Activated CD4-positive, alpha-beta T cell treated with anti-CD3 and anti-CD28 coated beads for 48 hours (primary cell): ENCODE measurements around the gene PHF20.
"Not testable (repeated sequence)": the region's sequence is repeated elsewhere in the genome, so short reads cannot be mapped to it uniquely, and the experiment has no call there.

Source experiments
- DNase-seq: peaks from one replicate; pipeline ENCODE4 v3.0.0-alpha.2; 2020

PHF20 gene

DNA sequence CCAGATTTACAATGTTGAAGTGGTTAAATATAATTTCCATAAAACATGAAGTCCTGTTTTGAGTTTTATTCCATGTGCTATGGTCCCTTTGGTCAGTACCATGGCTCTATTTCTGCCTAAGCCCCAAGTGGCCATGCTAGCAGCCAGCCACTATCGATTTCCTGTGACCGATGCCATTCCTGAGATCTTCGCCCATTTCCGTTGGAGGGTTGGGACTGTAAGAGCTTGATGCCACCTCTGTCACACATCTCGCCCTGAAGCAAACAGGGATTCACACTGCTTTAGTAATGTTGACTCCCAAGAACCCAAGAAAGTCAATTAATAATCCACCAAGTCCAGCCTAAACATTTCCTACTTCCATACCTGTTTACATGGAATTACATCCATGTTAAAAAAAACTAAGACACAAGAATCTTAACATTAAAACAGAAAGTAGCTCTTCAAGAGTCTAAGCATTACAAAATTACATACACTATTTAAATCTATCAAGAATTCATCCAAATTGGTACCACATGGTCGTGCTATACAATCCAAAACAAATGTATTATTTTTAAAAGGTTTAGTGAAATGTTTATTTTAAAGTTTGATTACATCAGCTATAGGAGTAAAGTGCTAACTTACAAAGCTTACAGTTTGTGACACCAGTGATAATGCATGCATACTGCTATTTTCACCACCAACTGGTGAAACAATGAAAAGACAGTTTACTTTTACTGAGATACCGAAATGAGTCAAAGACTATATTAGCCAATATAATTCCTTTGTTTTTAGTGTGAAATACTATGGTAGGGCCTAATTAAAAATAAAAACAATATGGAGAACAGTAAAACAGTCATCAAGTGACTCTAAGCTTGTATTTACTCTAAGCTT is 32.3 kb upstream of the PHF20 start:
- DNase-seq, result no peak

DNA sequence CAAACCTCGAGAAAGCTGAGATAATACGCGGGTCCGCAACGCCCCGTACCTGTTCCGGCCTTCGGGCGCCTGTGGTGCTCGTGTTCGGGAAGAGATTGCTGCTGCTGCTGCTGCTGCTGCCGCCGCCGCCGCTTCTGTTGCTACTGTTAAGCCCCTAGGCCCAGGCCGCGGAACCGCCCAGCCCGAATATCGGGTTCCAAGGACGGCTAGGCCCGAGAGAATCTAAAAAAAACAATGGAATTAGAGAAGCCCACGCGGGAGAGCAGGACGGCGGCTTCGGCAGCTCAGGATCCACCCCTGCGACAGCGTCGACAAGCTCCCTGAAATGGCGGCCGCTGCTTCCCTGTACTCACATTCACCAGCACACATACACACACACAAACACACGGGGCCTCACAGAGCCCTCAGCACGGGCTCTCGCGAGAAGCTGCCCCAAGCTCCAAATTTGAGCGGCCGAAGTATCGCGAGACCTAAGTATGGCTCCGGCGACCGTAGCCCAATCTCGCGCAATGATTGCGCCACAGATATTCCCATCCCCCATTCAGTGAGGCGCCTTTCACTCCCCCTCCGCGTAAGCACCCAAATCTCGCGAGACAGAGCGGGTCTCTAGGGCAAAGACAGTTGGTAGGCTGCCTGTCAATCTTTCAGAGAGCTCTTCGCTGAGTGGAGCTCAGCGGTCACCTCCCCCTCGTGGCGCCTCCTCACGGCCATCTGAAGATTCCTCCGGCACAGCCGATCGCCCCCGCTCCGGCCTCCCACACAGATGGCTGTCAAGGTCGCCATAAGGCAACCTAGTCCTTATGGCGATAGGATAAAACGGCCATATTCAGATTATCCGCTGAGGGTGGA is 29.7 kb upstream of the PHF20 start, which contains the start of gene RBM39:
RBM39 (minus strand) TSS at position 369 of the 849 bp plus-strand sequence. CDS start 1,386 bp downstream, outside the sequence.
- peak; percentile 100 for DNase-seq

GRCh38 chr20:35742741-35743523 is 28.9 kb upstream of the PHF20 start:
- no peak for DNase-seq

- DNase-seq, result no peak
Measured at GRCh38 chr20:35743693-35744491, 27.9 kb upstream of the PHF20 start.

DNA sequence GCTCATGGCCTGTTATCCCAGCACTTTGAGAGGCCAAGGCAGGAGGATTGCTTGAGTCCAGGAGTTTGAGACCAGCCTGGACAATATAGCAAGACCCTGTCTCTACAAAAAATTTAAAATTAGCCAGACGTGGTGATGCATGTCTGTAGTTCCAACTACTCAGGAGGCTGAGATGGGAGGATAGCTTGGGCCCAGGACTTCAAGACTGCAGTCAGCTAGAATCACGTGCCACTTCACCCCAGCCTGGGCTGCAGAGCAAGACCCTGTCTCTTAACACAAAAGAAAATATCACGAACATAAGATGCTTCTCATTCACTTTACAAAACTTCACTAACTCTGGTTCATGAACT is 27.3 kb upstream of the PHF20 start:
- not testable (repeated sequence) for DNase-seq

DNA sequence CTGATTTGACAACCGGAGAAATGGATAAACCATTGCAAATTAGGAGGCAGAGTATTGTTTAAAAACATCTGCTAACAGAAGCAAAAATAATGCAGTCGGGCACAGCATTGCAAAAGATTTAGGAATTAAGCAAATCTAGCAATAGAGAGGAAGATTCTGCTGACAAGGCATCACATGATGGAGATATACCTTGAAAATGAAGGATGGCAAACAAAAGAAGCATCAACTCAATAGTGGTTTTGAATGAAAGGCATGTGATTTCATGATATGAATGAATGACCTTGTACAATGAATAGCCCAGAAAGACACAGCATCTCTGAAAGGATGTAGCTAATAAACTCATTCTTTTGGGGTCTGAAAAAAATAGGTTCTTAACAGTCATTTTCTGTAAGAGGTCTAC is 21.2 kb upstream of the PHF20 start:
- no peak for DNase-seq

DNA sequence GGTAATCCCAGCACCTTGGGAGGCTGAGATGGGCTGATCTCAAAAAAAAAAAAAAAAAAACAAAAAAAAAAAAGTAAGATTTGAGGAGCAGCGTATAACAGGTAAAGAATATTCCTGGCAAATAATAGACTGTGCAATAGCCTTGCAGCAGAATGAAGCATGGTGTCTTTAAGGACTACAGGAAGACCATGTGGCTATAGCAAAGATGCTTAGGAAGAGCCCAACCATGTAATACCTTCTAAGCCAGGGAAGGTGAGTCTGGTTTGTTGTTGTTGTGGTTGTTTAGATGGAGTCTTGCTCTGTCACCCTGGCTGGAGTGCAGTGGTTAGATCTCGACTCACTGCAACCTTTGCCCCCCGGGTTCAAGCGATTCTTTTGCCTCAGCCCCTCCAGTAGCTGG is 15.4 kb upstream of the PHF20 start:
- DNase-seq, result no peak

DNA sequence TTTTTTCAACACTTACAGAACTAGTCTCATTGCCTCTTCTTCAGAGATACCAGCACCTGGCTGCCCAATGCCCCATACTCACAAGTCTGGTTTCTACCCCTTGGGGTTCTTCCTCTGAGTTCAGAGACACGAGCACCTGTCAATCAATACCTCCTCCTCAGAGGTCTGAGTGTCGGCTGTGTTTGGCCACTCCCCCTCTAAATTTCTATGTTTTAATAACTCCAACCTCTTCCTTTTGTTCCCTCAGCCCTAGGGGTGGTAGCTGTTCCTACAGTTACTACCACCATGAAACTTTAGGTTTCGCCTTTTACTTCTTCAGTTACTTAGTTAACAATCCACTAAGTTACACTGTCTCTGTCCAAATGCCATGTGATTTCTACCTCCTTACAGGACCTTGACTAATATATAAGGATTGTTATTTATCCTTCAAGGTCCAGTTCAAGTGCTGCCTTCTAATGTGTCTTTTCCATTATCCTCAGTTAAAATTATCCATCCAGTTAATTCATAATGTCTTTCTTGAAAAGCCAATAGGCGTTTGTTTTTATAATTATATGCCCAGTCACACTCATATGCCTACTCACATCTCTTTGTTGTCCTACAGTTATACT is 14.6 kb upstream of the PHF20 start:
- no peak for DNase-seq

- DNase-seq, result not testable (repeated sequence)
Measured at GRCh38 chr20:35761548-35761947, 10.3 kb upstream of the PHF20 start.

- no peak for DNase-seq
Measured at GRCh38 chr20:35762461-35762860, 9.4 kb upstream of the PHF20 start.

DNA sequence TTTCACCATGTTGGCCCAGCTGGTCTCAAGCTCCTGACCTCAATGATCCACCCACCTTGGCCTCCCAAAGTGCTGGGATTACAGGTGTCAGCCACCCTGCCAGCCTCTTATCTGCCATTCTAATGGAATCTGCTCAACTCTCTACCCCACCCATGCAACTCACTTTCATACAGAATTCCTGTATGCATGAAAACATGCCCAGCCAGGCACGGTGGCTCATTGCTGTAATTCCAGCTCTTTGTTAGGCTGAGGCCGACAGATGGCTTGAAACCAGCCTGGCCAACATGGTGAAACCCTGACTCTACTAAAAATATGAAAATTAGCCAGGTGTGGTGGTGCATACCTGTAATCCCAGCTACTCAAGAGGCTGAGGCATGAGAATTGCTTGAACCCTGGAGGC is 6.9 kb upstream of the PHF20 start:
- DNase-seq, result not testable (repeated sequence)

DNA sequence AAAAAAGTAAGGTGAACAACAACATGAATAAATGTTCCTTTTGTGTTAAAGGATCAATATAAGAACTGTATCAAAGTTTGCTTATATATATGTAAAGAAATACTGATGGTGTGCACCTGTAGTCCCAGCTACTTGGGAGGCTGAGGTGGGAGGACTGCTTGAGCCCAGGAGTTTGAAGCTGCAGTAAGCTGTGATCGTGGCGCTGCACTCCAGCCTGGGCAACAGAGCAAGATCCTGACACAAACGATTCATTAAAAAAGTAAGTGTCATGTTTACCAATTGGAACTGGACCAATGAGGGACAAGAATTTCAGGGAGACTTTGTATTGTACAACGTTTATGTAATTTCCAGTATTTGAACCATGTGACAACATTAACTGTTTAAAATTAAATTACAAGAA is 5.0 kb upstream of the PHF20 start:
- no peak for DNase-seq

GRCh38 chr20:35767683-35768481 is 3.9 kb upstream of the PHF20 start:
- peak; percentile 57 for DNase-seq

DNA sequence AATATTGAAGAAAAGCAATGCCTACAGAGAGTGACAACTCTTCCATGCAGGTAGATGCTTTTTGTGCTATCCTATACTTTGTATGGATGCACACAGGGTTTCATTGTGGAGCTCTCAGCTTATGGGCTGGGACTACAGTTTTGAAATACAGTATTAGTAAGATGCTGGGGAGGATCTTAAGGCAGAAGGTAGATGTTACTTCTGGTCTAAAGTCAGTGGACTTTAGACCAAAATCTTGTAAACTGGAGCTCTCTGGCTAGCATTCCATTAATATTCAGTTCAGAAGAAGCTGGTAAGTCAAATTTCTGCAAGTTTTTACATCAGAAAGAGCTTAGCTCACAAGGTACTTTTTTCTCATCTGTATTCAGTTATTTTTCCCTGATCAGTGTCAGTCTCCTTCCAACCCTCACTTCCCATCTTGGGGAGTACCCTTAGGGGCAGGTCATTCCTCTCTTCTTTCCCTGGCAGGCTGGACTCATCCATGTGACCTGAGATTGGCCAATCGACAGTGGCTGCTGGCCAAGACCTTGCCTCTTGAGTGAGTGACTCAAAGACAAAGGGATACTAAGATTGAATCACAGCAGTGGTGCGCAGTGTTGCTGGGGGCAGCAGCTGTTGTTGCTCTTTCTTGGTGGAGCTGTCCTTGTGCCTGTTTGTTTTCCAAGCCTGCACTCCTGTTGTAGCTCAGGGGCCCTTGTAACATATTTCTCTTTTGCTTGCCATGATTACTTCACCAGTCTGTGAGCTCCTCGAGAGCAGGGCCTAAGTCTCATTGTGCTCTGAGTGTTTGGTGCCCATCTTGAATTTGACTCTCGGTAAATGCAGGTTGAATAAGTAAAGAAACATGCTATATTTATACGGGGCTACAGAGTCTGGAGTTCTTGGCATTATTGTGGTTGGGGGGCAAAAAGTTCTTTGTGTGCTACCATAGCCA is 2.8 kb upstream of the PHF20 start:
- DNase-seq, result peak; percentile 72

GRCh38 chr20:35771367-35771688 is 487 bp upstream of the PHF20 start:
- DNase-seq, result no peak

DNA sequence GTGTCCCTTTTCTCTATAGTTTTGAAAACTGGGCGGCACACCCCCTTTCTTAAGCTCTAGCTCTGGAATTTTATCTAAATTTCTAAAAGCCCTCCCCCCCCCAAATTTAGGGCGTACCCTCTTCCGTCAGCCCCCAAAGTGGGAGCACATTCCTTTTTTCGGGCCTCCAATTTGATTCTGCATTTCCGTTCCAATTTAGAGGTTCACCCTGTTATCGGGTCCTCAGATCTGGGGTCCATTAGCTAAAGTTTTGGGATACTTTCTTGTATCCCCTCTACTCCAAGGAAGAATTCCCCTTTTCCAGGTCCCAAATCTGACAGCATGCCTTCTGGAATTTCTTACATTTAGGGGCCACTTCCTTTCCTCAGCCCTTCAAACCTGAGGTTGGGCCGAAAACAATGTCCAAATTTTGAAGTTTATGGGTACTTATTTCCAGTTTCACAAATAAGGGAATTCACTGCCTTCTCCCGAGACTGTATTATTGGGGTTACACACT is 796 bp downstream of the PHF20 start:
- no peak for DNase-seq

GRCh38 chr20:35773154-35773751 is 1.4 kb downstream of the PHF20 start:
- peak; percentile 44 for DNase-seq

- no peak for DNase-seq
Measured at GRCh38 chr20:35774391-35774790, 2.6 kb downstream of the PHF20 start.

DNA sequence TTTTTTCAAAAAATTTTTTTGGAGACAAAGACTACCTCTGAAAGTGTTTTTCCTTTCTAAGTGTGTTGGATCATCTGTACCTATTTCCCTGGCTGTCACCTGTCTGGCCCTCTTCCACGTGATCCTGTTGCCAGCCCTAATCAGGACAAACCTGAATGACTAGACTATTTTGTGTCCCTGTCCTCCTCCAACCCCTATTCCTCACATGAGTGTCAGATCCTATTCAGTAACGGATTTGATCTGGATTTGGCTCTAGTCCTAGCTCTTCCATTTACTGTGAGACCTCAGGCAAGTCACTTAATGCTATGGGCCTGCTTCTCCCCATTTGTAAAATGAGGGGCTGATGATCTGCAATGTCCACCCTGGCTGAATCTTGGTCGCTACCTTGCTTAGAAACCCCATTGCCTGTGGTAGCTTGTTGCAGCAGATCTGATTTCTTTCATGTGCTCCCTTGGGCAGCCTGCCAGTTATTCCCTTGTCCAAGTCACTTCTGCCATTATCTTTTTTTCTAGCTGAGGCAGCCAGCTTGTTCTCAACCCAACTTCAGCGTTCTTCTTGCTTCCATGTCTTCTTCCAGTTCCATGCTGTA is 4.8 kb downstream of the PHF20 start:
- DNase-seq, result no peak
